GM18520 (cell line): ENCODE results near the gene MATN1.
"Not testable (repeated sequence)": the region's sequence is repeated elsewhere in the genome, so short reads cannot be mapped to it uniquely, and the experiment has no call there.

Source experiments
- ATAC-seq: cut with Tn5 transposase; IDR thresholded peaks from one replicate; pipeline ENCODE4 v1.9.1; 2021; ENCODE audit not compliant: unreplicated experiment

MATN1 gene

GRCh38 chr1:30723331-30723755 is at the start of gene MATN1:
Gene MATN1 (minus strand): TSS chr1:30723585. CDS start chr1:30723551, 34 bp downstream.
- ATAC-seq = no peak

GRCh38 chr1:30771005-30771404 is 47.6 kb upstream of the MATN1 start:
- no peak for ATAC-seq

GRCh38 chr1:30770150-30770549 is 46.8 kb upstream of the MATN1 start:
- ATAC-seq = no peak

GRCh38 chr1:30768830-30769718 is 45.7 kb upstream of the MATN1 start:
- ATAC-seq = no peak

- no peak for ATAC-seq
Observed at GRCh38 chr1:30768159-30768829, 44.9 kb upstream of the MATN1 start.

GRCh38 chr1:30766948-30767347 is 43.6 kb upstream of the MATN1 start:
- not testable (repeated sequence) for ATAC-seq

GRCh38 chr1:30765556-30766434 is 42.4 kb upstream of the MATN1 start:
- ATAC-seq = no peak

GRCh38 chr1:30764939-30765555 is 41.7 kb upstream of the MATN1 start:
- no peak for ATAC-seq

- ATAC-seq = no peak
Observed at GRCh38 chr1:30764396-30764795, 41.0 kb upstream of the MATN1 start.

GRCh38 chr1:30763651-30764248 is 40.4 kb upstream of the MATN1 start:
- ATAC-seq = no peak

GRCh38 chr1:30762930-30763650 is 39.7 kb upstream of the MATN1 start:
- no peak for ATAC-seq

GRCh38 chr1:30762152-30762929 is 39.0 kb upstream of the MATN1 start:
- no peak for ATAC-seq

- no peak for ATAC-seq
Observed at GRCh38 chr1:30761381-30762151, 38.2 kb upstream of the MATN1 start.

GRCh38 chr1:30760596-30761324 is 37.4 kb upstream of the MATN1 start:
- ATAC-seq = no peak

GRCh38 chr1:30759718-30760281 is 36.4 kb upstream of the MATN1 start:
- no peak for ATAC-seq

GRCh38 chr1:30758785-30759380 is 35.5 kb upstream of the MATN1 start:
- ATAC-seq = no peak
